HG03280 (cell line): ENCODE results near the gene NDEL1.

Experiments used
- ATAC-seq: cut with Tn5 transposase; IDR thresholded peaks from one replicate; pipeline ENCODE4 v1.9.1; 2021; ENCODE audit warnings: mild to moderate bottlenecking, moderate library complexity; ENCODE audit not compliant: unreplicated experiment

NDEL1 gene

GRCh38 chr17:8500609-8501008, 64.9 kb downstream of the NDEL1 start:
- no peak for ATAC-seq

- ATAC-seq = no peak
Observed at GRCh38 chr17:8502126-8502525, 66.4 kb downstream of the NDEL1 start.

- ATAC-seq = no peak
Observed at GRCh38 chr17:8503368-8503767, 67.7 kb downstream of the NDEL1 start.

- no peak for ATAC-seq
Observed at GRCh38 chr17:8503807-8504206, 68.1 kb downstream of the NDEL1 start.

- ATAC-seq = no peak
Observed at GRCh38 chr17:8504460-8505207, 69.0 kb downstream of the NDEL1 start.

GRCh38 chr17:8506145-8506544, 70.5 kb downstream of the NDEL1 start:
- no peak for ATAC-seq

GRCh38 chr17:8514801-8515200, 79.1 kb downstream of the NDEL1 start:
- no peak for ATAC-seq
